ENCODE results near the gene CCL16.
"Not testable (repeated sequence)": the region's sequence is repeated elsewhere in the genome, so short reads cannot be mapped to it uniquely, and the experiment has no call there.

The CCL16 gene

DNA sequence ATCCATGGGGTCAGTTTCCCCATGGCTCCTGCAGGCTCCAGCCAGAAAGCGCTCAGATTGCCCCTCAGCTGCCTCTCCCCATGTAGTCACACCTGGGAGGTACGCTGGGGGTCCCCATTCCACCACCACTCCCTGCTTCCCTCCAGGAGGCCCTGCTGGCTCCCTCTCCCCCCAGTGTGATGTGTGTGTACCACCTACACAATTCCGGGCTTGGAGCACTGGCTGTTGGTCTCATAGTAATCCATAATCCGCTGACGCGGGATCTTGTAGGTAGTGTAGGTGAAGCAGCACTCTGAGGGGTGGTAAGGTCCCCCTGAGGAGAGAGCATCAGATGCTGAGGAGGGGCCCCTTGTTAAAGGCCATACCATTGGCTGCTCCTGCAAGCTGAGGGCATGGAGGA lies 2.8 kb upstream of the CCL16 start:
- no peak for DNase-seq

GRCh38 chr17:35982409-35983191 lies 1.3 kb upstream of the CCL16 start:
- no peak for DNase-seq

GRCh38 chr17:35981908-35982330 lies 622 bp upstream of the CCL16 start:
- DNase-seq = no peak

DNA sequence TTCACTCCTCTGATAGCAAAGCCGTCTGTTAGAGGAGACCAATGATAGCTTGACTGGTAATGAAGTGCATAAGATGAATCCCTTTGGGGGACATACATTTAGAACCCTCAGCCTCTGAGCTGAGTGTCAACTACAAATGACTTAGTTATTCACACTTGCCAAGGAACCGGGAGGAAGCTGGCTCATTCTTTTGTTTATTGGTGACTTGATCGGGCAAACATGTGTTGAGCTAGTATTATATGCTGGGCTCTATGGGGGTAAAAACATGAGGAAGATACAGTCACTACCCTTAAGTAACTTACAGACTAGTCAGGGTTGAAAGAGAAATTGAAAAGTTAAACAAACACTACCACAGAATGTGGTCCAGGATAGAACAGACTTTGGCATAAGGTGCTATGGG lies 3.0 kb downstream of the CCL16 start:
- no peak for DNase-seq

DNA sequence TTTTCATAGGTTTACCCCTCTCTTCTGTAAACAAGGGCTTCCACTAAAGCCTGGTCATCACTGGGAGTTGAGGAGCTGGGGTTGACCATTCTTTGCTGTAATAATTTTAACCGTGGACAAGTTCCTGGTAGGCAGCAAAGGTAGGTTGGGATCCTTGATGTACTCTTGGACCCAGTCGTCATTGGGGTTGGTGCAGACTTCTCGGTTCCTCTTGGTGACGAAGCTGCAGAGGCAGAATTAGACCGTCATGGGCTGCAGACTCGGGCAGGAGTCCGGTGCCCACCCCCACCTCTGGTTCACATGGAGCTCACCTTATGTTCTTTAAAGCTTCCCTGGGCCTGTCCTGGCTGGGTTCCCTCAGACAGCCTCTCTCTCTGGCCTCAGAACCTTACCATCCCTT lies 3.8 kb downstream of the CCL16 start:
- no peak for DNase-seq

DNA sequence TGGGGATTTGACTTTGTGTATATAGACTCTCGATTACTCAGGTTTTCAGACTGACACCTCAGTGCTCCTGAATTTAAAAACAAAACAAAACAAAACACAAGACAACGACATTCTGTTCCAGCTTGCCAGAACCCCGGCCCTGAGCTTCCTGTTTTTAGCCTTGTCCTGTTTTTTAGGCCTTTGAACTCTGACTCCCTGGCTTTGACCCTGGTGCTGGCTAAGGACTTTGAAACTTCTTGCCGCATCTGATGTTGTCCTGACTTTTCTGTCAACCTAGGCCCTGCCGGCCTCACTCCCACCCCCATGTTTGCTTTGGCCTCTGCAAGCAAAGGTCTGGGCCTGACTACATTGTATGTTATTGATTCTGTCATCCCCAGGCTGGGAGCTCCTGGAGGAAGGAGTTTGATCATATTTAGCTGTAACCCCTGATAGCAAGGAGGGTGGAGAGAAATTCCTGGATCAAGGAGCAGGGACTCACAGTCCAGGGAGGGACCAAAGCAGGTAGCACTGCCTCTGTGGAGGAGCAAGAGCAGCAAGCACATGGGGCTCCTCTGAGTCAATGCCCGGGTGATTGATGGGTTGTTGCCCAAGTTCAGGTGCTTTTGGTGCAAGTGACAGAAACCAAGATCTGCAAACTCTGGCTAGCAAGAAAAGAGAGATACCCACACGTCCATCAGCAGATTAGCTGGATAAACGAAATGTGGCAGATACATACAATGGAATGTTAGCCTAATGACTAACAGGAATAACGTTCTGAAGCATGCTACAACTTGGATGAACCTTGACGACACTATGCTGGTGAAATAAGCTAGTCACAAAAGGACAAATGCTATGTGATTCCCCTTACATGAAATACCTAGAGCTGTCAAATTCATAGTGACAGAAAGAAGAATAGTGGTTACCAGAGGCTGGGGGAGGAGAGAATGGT lies 7.7 kb downstream of the CCL16 start:
- no peak for DNase-seq

DNA sequence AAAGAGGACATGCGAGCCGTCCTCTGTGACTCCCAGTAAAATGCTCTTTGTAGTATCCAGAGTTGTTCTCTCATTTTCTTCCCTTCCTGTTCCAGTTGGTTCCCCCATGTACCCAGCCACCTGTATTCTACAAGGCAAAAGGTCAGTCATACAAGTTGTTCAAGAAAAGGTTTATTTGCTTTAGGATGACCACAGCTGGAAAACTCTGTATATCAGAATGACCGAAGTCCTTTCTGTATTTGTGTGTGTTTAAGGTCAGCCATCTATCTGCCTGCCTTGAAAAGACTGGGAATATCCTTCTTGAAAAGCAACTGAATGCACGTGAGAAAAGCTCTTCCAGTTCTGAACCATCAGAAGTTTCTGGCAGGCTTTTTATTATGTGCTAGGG lies 8.4 kb downstream of the CCL16 start:
- no peak for DNase-seq

GRCh38 chr17:35972535-35972934 lies 8.8 kb downstream of the CCL16 start:
- no peak for DNase-seq

GRCh38 chr17:35972066-35972465 lies 9.2 kb downstream of the CCL16 start:
- DNase-seq = no peak

GRCh38 chr17:35969558-35970380 lies 11.5 kb downstream of the CCL16 start:
- DNase-seq = peak; percentile 79

GRCh38 chr17:35968520-35969054 lies 12.7 kb downstream of the CCL16 start:
- no peak for DNase-seq

DNA sequence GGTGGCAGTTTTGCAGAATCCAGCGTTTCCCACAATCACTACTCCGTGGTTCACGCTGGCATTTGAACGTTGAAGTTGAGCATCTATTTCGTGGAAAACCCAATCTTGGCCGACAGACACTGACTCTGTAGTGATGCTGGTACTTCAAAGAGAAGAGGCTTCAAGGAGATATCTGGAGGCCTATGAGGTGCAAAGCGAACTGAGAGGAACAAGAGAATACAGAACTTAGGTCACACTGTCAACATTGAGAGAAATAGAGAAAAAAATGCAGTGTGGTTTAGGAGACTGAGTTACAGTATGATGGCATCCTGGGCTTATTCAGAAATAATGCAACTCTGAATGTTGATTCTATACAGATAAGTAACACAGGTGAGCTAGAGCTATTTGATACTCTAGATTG lies 16.0 kb downstream of the CCL16 start:
- DNase-seq = no peak

GRCh38 chr17:35963663-35964062 lies 17.6 kb downstream of the CCL16 start:
- DNase-seq = no peak

GRCh38 chr17:35953720-35954119 lies 27.6 kb downstream of the CCL16 start:
- DNase-seq = no peak

DNA sequence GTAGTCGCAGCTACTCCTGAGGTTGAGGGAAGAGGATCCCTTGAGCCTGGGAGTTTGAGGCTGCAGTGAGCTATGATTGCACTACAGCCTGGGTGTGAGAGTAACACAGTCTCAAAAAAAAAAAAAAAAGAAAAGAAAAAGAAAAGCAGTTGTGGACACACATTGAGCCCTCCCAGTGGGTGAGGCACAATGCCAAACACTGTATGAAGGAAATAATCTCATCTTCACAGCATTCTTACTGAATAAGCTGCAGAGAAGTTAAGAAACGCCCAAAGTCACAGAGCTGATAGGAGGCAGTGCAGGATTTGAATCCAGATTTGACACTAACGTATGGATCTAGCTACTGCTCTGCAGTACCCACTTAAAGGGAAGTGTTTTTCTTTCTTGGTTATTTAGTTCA lies 31.9 kb downstream of the CCL16 start:
- DNase-seq = no peak

DNA sequence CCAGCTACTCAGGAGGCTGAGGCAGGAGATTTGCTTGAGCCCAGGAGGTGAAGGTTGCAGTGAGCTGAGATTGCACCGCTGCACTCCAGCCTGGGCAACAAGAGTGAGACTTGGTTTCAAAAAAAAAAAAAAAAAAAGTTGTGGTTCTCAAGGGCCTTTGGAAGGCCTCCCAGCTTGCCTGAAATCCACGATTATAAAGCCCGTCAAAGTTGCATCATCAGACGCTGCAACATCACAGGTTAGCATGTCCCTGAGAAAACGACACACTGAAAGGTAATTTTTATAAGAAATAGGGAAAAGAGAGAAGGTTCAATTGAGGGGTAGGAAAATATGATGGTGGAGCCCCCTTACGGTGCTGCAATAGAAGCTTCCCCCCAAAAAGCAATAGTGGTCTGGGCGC lies 33.2 kb downstream of the CCL16 start:
- no peak for DNase-seq

DNA sequence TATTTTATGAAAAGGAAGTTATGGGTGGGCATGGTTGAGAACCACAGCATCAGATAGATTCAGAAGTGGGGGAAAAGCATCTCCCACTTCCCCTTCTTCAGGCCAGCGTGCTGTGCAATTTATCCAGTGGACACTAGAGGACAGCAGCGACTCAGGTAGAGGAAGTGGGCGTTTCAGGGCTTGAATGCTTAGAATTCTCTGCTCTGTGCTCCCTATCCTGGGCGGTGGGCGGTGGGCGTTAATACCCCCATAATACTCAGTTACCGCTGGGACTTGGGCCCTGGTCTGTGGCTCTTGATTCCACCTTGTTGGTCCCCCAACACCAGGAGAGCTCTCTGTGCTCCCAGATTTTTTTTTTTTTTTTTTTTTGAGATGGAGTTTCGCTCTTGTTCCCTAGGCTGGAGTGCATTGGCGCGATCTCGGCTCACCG lies 34.1 kb downstream of the CCL16 start:
- DNase-seq = peak; percentile 71

DNA sequence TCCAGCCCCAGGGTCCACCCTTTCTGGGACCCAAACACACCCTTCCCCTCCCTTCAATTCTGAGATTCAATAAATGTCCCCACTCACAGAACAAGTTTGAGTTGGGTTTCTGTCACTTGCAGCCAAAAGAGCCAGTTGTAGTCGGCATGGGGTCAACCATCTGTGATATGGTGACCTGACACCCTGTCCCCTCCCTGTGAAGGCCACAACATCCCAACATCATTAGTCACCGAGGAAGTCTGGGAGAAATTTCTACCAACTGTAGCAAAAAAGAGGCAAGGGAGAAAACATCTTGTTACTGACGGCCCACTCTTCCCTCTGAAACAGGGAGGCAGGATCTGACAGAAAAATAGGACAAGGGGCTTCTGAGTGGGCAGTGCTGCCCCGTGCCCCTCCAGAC lies 37.1 kb downstream of the CCL16 start:
- DNase-seq = no peak

GRCh38 chr17:35943537-35943936 lies 37.8 kb downstream of the CCL16 start, which contains the start of gene LYZL6:
LYZL6 (minus strand) TSS chr17:35943713; CDS start chr17:35939356, 4,357 bp downstream.
- DNase-seq = no peak

DNA sequence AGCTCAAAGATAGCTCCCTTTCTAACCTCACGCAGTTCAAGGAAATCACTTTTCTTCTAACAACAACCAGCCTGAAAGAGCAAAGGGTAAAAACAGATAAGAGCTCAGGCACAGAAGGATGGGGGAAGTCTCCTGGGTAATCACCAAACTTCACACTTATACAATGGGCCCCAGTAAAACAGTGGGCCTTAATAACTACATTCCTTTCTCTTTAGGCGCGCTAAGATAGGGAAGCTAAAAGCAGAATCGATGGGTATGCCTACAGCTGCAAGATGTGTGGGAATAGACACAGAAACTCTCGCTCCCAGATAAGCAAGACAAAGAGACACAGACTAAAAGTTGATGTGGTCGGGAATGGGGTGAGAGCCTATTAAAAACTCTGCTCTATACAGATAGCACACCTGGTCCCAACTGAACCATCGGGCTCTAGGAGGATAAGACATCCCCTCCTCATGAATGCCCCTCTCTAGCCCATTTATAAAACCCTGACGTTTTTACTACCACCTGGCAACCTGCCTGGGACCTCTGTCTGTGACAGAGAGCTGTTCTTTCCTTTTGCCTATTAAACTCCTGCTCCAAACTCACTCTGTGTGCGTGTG lies 38.6 kb downstream of the CCL16 start:
- DNase-seq = no peak

DNA sequence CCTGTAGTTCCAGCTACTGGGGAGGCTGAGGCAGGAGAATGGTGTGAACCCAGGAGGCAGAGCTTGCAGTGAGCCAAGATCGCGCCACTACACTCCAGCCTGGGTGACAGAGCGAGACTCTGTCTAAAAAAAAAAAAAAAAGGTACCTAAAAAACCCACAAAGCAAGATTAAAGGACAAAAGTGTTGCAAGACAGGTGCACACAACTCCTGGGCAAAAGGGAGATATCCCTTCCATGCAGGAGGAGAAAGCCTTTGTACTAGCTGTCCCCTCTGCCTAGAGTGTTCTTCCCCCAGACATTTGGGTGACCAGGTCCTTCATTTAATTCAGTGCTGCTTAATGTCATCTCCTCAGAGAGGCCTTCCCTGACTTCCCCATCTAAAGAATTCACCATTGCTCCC lies 42.8 kb downstream of the CCL16 start:
- DNase-seq = not testable (repeated sequence)

DNA sequence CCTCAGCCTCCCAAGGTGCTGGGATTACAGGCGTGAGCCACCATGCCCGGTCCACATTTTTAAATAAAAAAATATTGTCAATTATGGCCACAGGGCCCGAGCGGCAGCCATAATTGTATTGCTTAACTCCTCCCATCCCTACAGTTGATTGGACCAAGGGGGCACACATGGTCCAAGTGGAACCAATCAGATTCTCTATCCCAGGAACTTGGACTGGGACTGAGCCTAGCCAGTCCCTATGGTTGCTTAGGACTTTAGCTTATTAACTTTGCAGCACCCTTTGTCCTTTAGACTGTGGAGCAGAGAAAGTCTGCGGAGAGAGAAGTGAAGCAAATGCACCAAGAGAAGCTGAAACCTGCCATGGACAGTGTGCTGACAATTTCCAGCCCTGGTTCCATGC lies 45.2 kb downstream of the CCL16 start:
- no peak for DNase-seq
